GM18502 (cell line): ENCODE results near the gene FGFR3.

Experiments used
- ATAC-seq: cut with Tn5 transposase; IDR thresholded peaks from one replicate; pipeline ENCODE4 v1.9.1; 2021; ENCODE audit warnings: mild to moderate bottlenecking; ENCODE audit not compliant: unreplicated experiment, poor library complexity

FGFR3 gene

GRCh38 chr4:1768367-1769034, 24.6 kb upstream of the FGFR3 start:
- ATAC-seq: no peak

DNA sequence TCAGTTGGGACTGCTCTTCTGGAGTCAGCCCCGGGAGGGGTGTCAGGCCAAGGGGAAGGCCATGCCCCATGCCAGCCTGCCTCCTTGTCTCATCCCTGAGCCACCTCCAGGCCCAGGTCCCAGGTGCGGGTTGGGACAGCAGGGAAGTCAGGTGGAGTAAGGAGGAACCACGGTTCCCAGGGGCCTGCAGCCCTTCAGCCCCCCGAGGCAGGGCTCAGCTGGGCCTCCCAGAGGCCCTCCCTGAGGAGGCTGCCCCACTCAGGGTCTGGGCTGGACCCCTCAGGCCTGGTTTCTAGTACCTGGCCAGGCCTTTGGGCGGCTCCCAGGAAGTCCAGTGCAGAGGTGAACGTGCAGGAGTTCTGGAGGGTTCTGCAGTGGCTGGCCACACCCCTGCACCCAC, 23.4 kb upstream of the FGFR3 start:
- ATAC-seq: no peak

DNA sequence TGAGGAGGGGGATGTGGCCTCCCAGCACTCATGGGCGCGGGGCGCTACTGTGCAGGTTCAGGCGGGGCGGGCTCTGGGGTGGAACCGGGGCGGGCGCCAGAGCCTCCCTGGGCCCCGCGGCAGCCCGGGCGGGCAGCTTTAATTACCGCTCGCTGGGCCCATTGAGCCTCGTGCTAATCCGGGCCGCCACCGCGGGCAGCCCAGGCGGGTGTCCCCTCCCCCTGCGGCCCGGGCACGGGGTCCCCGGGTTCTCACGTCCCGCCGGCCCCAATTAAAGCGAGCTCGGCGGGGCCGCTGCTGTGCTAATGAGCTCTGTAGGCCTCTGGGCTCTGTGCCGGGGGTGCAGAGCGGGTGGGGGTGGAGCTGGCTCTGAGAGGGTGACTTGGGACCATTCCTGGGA, 22.8 kb upstream of the FGFR3 start:
- no peak for ATAC-seq

- no peak for ATAC-seq
Observed at GRCh38 chr4:1770791-1771231, 22.3 kb upstream of the FGFR3 start.

GRCh38 chr4:1771555-1772305, 21.4 kb upstream of the FGFR3 start:
- ATAC-seq: no peak

DNA sequence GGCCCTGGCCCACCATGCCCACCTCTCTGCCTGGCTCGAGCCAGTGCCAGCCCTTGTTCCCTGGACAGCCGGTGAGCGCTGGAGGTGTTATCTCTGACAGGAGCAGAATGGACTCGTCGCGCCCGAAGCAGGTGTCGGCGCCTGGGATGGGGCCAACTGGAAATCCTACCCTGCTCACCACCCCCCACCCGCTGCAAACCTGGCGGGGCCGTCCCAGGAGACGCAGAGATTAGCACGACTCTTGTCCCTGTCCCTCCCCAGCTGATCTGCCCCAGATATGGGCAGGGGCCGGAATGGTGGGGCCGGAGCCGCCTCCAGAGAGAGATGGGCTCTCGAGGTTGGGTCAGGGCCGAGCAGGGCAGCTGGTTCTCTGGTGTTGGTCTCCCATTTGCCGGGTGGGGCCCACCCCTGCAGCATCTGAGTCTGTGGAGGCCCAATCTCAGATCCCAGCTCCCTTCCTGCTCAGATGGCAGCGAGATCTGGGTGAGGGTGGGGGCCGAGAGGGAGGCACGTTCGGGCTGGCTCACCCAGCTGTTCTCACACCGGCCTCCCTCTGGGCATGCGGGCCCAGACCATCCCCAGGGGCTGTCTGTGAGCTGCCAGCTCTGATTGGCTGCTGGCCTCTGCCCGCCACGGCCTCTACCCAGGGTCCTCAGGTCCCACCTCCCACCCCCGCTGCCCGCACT, 20.1 kb upstream of the FGFR3 start:
- ATAC-seq: no peak

DNA sequence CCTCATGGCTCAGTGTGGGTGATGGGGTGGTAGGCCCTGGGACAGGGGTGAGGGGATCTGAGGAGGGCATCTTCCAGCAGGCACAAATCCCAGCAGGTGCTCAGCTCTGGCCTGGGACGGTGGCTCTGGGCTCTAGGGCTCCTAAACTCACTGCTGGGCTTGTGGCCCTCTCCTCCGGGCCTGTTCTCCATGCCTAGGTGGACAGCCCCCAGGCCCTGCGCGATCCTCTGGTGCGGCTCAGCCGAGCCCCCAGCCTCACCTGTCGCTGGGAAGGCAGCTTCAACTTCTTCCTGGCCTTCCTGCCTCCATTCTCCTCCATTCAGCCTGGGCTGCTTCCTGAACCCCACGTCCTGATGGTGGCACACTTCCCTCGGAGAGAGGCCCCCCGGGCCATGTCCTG, 19.3 kb upstream of the FGFR3 start:
- no peak for ATAC-seq

DNA sequence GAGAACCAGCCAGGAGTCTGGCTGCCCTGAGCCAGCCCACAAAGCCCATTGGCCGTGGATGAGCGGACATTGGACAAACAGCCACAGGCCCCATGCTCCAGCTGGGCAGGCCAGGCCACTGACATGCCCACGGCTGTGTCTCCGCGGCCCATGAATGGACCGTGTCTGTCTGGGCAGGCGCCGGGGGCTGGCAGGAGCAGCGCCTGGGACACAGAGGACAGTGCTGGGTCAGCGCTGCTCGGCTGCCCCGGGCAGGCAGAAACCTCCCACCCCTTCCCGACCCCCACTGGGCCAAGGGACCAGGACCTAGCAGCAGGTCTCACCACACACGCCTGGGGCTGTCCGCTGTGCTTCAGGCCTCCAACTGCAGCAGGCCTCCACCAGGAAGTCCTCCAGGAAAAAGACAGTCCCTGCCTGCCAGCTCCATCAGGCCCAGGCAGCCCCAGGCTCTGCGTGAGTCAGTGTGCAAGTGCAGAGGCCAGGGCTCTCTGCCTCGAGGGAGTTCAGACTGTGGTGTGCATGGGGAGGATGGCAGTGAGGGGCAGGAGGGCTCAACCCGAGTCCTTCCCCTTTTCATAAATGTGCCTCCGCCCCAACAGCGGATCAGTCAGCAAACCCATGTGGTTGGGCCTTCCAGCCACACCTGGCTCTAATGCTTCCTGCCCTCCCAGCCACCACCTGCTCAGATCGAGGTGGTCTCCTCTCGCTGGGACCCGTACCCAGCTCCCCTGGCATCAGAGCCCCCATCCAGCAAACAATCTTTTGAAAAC, 17.2 kb upstream of the FGFR3 start:
- no peak for ATAC-seq

GRCh38 chr4:1776521-1777161, 16.5 kb upstream of the FGFR3 start:
- ATAC-seq: no peak

DNA sequence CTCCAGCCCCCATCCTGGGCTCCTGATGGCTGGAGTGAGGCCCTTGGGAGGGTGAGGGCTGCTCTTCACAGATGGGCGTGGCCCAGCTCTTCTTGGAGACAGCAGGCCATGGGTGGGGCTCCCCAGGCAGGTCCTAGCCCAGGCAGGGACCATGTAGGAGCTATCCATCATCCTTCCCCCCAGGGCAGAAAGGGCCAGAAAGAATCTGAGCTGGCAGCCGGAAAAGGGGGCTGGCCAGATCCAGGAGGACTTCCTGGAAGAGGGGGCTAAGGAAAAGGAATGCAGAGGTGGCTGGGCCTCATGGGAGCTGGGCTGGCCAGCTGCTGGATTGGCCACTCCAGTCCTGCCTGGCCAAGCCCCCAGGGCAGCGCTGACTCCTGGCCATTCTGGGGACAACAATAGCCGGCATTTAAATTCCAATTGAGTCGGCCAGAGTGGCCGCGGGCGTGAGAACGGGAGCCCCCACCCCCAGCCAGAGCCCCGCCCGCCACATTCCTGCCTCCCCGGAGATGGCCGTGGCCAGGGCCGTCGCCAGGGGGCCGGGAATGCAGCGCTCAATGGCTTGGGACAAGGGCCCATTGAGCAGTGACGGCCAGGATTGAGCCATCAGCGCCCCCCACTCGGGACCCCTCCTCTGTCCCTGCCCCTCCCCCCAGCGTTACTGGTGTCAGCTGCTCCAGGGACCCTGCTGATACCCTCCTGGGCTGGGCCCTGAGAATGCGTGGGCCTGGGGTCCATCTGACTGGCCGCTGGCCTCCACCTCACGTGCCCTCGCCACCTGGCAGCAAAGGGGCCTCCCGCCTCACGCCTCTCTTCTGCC, 15.1 kb upstream of the FGFR3 start:
- no peak for ATAC-seq

DNA sequence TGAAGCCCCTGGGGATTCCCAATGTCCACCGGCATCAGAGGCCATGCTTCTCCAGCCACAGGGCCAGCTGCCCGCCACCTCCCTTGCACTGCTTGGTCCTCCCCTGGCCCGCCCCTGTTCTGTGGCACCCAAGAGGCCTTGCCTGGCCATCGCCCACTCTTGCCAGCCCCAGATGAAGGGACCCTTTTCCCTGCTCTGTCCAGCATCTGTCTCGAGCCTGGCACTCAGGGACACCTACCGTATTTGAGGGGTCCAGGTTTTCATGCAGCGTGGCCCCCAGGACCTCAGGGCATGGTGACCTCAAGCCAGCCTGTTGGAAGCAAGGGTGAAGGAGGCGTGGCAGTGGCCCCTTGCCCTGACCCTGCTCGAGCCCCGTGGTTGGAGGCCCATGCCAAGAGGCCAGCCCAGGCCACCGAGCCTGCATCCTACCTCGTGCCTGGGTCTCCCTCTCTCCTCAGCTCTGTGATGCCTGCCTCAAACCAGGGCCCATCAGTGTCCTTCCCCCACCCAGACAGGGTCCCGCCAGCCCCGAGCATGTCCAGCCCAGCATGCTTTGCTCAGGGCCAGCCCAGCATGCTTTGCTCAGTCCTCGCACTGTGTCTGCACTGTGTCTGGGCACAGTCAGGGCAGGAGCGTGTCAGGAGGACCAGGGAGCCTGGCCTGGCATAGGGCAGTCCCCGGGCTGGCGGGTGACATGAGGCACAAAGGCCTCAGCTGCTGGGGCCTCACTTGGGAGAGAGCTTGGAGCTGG, 14.3 kb upstream of the FGFR3 start:
- ATAC-seq: no peak

- no peak for ATAC-seq
Observed at GRCh38 chr4:1779588-1780382, 13.3 kb upstream of the FGFR3 start.

DNA sequence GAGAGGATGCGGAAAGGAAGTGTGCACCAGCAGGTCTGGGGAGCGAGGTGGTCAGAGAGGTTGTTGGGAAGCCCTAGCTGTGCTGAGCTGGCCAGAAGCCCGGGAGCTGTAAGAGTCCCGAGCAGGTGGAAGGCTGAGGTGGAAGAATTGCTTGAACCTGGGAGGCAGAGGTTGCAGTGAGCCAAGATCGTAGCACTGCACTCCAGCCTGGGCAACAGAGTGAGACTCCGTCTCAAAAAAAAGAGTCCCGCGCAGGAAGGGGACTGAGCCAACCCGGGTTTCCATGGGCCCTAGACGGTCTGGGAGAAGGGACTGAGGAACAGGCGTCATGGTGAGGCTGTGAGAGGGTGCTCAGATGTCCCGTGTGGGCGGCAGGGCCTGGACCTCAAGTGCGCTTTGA, 12.7 kb upstream of the FGFR3 start:
- ATAC-seq: no peak

- ATAC-seq: no peak
Observed at GRCh38 chr4:1783015-1783414, 10.1 kb upstream of the FGFR3 start.

DNA sequence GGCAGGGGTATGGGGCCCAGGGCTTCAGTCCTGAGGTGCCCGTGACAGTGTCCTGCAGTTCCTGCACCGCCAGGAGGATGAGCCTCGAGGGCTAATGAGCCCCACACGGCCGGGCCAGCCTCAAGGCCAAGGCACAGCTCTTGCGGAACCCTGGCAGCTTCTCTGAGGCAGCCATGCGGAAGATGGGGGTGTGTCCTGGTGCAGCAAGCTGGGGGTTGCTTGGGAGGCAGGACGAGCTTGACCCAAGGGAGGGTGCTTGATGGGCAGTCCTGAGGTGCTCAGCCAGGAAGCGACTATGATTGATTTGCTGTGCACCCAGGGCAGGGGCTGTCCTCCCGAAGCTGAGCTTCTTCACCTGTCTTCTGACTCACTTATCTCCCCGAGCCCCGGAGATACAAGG, 9.1 kb upstream of the FGFR3 start:
- no peak for ATAC-seq

GRCh38 chr4:1784395-1784788, 8.7 kb upstream of the FGFR3 start:
- ATAC-seq: no peak

DNA sequence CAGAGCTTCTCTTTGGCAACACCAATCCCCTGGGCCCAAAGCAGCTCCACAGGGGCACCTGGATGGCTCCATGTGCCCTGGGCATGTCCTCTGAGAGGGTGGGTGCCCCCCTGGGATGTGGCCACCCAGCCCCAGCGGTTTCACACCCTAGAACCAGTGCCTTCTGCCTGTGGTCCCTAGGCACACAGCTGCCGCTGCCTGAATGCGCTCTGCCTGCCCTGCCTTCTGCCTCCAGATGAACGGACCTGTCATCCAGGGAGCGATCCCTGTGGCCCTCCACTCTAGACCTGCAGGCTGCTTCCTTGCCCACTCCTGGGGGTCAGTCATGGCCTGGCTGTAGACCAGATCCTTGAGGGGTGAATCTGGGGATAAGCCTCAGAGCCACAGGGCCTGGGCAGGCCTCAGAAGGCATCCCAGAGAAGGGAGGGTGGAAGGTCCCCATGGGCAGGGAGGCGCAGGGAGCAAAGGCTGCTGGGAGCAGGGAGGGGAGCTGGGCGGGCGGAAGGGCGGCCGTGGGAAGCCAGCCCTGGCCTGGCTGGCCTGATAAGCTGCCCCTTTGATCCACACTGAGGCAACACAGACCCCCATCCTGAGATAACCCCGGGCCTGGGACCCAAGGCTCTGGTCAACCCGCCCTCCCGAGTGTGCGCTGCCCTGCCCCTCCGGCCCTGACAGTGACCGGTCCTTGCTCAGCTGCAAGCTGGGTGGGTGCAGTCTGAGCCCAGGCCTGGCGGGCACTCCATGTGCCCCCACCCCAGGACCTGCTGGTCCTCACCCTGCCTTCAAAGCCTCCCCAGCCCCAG, 8.1 kb upstream of the FGFR3 start:
- ATAC-seq: no peak
